Measurements from ENCODE around the gene PBX1.

DNA sequence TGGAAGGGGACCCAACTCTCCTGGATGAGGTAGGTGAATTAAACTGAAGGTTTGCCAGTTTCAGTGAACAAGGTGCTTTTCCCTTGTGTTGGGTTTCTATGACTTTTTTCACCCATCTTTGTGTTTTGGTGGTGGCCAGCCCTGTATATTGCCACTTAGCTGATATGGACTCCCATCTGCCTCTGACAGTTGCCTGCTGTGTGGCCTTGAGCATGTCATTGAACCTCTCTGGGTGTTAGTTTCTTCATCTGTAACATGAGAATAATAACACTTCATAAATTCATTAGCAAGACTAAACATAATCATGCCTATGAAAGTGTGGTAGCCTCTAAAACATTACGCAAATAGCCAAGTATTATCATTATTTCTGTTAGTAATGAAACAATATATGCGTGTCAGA, 141.7 kb downstream of the PBX1 start:
- TF ChIP-seq POLR2A (IDR thresholded peaks at IDR 0.05), result no peak
- no peak for TF ChIP-seq CTCF (IDR thresholded peaks at IDR 0.05)
- TF ChIP-seq EP300 (IDR thresholded peaks at IDR 0.05), result no peak
